Left ventricle myocardium superior (tissue), 1 donor: Measurements from ENCODE around the gene TRIM40. TPM values are rescaled to one million over a fixed set of nuclear protein-coding genes. Genes with fewer than 3 reads are reported as not detected.
"Not testable (repeated sequence)": the region's sequence is repeated elsewhere in the genome, so short reads cannot be mapped to it uniquely, and the experiment has no call there.

Experiments
- ATAC-seq: fragments of 200-7000 bp; cut with Tn5 transposase; one replicate; pipeline ENCODE4 v1.9.1; 2020; ENCODE audit warnings: mild to moderate bottlenecking, moderate library complexity
- DNase-seq: peaks from one replicate; pipeline ENCODE4 v3.0.0-alpha.2; 2020
- intact Hi-C: fragments of 100-400 bp; cut with micrococcal nuclease; formaldehyde crosslinking; loops from one replicate; pipeline ENCODE4 v1.11.0; 2022
- total RNA-seq: library from RNA; stranded (reverse); fragmentation: NEBNext Ultra II Directional; extraction: Animal tissue kit (Norgen Biotek cat#: 25700); gene quantifications from one replicate; pipeline ENCODE4 v1.2.1, GENCODE V29; 2021
- donor health status: DM: no; HTN: yes; CAD: no; lungs with severe emphysema.

Gene TRIM40
- total RNA-seq, 1 donor from 2014 or later = not detected

DNA sequence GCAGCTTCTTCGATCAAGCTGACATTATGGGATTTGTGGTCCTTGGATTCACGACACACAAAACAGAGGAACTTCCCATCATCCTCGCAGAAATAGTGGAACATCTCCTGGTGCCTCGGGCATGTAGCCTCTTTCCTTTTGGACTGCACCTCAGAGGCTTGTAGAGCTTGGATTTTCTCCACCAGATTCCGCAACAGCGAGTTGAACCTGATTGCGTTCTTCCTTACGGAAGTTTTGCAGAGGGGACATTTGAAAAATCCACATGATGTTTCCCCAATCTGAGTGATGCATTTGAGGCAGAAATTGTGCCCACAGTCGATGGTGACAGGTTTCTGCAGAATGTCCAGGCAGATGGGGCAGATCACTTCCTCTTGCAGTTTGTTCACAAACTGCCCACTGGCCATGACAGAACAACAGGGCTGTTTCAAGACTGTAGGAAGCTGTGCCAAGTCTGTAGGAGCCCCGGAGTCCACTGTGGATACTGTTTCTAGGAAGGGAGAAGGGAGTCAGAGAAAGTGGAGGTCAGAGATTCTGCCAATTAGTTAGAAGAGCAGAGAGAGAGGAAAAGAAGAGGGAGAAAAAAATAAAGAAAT, 23.4 kb upstream of the TRIM40 start:
- ATAC-seq (no peak), DNase-seq (no peak)
- intact Hi-C loops = no loop called here

DNA sequence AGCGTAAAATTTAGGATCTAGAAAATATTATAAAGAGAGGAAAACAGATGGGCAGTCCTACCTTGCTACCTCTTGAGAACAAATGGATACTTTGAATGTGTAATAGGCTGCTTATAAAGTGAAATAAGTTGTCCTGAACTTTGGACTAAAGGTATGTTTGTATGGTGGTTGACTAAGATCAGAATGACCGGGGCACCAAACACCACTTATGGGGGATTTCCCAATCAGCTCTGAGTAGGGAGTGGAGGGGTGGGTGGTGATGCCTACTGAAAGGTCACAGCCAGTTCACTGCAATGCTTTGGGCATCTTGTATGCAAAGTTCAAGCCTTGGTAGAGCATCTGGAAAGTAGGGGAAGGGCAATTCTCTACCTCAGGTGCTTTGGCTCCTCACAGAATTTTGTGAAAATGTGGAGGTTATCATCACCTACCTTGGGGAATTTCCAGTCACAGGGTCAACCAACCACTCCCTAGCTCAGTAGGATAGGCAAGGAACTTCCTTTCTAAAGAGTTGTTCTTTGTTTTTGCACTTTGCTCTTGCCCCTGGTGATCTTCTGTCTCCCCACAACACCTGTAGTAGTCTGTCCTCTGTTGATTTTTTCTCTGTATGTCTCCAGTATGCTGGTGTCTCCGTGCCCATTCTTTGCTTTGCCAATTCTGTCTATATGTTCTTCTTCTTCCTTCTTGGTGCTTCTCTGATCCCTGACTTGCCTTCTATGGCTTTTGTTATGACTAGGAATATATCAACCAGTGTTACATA, 22.8 kb upstream of the TRIM40 start, which contains the start of gene TRIM31:
Gene TRIM31, minus strand, starts transcription at position 88 of the 757 bp plus-strand sequence. CDS start 285 bp downstream, outside the sequence.
- DNase-seq = no peak
- ATAC-seq = no peak
- intact Hi-C loops = no loop called here

DNA sequence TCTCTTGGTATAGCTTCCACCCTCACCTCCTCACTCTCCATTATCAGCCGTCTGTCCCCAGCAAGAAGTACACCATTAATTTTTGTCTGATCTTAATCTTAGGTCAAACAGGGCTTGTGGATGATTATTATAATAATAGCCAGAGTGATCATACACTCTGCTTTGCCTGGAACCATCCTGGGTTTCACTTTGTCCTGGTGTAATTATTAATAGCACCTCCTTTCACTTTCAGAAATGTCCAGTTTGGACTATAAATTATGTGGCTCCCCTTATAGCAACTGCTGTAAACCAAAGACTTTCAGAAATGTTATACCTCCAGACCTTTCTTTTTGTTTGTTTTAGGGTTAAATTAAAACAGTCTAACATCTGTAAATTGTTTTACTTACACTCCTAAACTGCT, 22.1 kb upstream of the TRIM40 start:
- no peak for DNase-seq
- ATAC-seq = no peak
- intact Hi-C loops = no loop called here

DNA sequence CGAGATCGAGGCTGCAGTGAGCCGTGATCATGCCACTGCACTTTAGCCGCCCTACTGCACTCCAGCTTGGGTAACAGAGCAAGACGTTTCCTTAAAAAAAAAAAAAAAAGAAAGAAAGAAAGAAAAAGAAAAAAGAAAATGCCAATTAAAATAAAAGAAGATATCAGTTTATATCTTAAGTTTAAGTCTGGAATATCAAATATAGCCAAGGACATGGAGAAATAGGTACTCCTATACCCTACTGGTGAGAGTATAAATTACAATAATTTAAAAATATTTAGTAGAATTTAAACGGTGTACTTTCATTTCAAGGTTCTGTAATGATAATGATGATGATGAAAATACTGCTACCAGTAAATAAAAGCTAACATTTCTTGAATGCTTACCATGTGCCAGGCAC, 19.2 kb upstream of the TRIM40 start:
- no peak for DNase-seq
- intact Hi-C loops = no loop called here
- ATAC-seq = no peak

DNA sequence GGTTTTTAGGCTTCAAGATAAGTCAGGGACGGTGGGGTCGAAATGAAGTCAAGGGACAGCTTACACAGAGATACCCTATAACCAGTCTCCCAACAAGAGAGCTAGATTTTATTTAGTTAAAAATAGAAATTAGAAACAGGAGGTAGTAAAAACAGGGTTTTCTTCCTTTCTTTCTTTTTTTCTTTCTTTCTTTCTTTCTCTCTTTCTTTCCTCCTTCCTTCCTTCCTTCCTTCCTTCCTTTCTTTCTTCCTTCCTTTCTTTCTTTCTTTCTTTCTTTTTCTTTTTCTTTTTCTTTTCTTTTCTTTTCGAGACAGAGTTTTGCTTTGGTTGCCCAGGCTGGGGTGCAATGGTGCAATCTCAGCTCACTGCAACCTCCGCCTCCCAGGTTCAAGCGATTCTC, 17.2 kb upstream of the TRIM40 start:
- intact Hi-C loops, DNase-seq, ATAC-seq: not testable (repeated sequence)

DNA sequence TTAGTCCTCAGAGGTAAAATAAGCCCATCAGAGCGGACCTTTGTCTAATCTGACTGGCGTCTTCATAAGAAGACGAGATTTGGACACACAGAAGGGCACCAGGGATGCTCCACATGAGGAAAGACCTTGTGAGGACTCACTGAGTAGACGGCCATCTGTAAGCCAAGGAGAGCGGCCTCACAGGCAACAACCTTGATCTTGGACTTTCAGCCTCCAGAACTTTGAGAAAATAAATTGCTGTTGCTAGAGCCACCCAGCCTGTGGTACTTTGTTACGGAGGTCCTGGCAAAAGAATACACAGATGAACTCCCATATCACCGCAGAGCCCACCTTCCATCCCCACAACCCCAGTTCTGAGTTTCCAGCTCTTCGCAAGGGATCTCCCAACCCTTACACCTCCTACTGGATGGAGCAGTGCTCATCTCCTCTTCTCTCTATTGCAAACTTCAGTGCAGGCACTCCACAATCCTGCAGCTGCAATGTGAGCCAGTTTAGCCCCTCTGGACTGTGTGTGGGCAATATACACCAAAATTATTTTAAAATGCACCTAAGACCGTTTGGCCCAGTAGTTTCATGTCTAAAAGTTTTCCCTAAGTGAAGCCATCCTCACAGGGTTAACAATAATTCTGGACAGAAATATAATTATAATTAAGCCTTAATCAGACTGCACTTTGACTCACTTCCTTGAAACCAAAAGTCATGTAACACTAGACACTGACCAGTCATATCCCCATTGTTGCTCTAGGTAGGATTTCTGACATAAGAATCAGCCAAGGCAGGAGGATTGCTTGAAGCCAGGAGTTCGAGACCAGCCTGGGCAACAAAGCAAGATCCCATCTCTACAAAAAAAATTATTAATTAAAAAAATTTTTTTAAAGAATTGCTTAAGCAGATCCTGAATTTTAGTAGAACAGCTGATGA, 14.2 kb upstream of the TRIM40 start:
- intact Hi-C loops = no loop called here
- ATAC-seq (no peak), DNase-seq (no peak)

DNA sequence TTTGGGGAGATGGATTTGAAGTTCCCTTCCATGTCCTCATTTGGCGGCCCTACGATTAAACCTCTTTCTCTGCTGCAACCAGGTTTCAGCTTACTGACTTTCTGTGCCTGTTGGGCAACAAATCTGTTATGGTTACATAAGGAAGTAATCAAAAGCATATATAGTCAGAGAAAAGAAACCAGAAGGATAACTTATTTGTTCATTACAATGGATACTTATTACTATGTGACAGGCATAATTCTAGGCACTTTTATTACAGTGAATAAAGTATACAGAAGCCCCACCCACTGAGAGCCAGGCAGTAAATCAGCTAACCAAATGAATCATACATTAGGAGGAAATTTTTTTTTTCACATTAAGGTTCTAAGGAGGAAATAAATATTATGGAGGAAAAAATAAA, 13.4 kb upstream of the TRIM40 start:
- no peak for ATAC-seq
- DNase-seq = no peak
- intact Hi-C loops = no loop called here

DNA sequence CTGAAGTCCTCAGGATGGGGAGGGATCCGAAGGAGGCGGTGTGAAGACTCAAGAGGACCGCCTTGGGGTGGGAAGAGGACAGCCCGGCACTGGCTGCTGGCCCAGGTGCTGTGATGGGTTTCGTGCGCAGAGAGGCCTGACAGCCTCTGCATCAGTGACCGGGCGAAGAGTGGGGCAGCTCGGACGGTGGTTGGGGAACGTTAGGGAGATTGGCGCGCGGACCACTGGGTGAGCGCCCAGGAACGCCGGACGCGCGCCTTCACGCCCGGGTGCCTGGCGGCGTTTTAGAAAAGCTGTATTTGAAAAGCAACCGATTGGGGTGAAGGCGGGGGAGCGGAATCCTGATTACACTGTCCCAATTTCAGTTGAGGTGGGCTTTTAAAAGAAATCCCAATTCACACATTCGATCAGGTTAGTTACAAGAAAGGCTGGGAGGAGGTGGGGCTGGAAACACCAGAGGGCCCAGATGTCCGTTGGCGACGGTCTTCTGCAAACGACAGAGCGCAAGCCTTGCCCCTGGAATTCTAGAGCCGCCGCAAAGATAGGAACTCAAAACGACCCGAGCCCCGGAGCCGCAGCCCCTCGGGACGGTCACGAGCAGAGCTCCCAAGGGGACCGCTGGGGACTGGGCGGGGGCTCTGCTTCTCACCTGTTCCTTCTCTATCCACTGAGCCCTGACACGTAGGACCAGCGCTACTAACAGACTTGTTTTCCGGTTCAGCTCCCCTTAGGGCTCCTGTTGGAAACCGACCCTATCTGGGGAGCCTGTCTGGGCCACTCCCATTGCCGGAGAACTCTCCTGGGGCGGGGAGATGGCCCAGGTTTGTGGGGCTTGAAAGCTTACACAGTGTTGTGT, 8.5 kb upstream of the TRIM40 start:
- DNase-seq (no peak), ATAC-seq (peak; percentile 29)
- intact Hi-C loops = no loop called here

DNA sequence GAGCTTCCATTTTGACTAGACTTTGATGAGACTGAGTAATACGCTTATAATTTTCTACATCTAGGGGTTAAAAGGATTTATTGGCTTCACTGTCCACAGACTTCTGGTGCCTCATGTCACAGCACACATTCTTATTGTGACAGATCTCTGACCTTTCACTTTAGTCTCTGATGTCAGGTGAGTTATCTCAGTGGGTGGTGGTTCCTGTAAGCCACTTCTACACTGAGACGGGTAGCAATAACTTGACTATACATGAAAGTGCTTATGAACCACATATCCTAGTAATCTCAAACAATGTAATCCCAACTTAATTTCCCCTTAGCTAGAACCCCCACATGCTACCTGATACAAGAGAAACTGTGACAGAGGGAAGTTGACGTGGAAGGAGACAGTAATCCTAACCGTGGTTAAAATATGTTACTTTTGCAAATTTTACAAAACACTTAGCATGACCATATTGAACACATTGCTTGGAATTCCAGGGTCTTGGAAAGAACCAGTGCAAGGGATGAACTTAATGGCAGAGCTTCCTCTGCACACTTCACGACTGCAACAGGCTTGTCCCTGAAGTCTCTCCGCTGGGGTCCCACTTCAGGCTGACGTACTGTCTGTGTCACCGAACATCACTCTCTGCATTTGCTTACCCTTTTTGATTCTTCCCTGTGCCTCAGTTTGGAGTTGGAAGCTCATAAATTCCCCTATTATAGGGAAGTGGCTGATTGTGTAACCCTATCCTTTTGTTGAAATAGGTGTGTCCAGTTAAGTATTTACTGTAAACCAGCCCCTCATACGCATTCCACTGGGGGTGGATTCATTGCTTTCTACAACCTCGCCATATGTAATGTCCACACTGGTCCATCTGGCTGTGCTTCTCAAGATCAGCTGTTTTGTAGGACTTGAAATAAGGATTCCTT, 6.4 kb upstream of the TRIM40 start:
- ATAC-seq (no peak), DNase-seq (no peak)
- intact Hi-C loops = no loop called here

DNA sequence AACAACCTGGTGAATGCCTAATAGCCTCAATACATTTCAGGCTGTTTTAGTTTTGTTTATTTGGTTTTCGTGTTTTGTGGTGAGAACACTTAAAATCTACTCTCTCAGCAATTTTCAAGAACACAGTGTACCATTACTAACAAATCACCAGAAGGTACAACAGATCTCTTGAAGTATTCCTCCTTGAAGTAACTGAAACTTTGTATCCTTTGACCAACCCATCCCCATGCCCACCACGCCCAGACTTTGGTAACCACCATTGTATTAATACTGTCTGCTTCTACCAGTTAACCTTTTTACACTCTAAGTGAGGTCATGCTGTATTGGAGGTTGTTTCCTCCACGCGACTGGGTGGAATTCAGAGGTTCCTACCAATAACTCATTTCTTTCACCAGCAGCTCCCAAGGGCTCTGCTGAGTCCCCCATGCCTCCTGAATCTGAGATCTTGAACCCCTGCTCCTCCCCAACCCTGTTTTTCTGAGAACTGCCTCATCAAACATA, 5.7 kb upstream of the TRIM40 start:
- intact Hi-C loops = no loop called here
- no peak for DNase-seq
- ATAC-seq = no peak

DNA sequence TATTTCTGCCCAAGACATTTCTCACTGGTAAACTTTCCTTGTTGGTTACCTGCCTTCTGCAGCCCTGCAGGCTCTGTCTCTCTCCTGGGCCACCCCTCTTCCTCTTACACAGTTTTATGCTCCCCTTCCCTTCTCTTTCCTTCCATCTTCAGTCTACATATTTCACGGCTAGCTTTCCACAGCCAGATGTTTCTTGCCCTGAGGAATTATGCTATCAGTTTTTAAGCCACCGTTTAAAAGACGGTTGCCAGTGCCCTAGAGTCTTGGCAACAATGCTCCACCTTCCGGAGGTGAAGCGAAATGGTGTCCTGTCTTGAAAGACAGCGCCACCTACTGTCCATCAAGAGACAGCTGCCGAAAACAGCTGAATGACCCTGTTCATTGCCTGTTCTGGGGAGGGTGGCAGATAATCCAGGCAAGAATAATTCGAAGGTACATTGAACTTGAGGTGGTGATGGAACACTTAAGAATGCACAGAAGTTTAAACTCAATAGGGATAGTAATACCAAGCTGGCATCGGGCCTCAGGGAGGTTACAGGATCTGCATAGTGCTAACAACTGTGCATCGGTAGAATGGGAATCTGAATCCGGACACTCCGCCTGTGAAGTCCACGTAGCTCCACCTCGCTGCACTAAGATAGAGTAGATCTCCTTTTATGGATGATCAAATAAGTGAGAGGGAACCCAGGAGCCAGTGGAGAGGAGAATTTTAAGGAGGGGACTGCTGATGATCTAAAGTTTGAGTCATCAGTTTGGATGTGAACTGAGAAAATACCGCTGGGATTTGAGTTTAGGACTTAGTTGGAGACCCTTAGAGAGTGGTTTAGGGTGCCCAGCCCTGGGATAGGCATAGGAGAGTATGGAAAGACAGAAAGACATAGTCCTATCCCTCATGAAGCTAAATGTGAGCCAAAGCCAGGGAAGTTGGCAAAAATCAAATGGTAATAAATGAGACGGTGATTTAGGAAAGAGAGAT, 4.8 kb upstream of the TRIM40 start:
- DNase-seq = no peak
- peak; percentile 88 for ATAC-seq
- intact Hi-C loops = no loop called here

DNA sequence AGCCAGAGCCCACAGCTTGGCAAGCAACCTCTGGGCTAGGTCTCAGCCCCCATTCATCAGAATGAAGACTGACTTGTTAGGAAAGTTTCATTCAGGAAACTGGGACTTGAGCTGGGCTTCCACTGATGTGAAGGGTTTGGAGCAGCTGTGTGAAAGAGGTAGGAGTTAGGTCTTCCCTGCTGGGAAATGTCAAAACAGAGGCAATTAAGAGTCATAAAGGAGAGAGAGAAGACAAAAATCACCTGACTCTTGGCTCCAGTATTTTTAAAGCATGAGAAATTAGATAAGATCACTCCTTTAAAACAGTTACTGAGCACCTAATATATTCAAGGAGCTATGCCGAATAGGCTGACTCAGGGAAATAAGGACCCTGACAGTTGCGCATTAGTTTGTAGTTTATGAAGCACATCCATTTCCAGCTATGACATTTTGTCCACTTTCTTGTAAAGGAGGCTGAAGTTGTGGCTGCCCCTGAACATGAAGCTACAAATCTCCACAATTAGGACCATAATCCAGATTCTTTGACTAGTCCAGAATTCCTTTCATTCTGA, 3.9 kb upstream of the TRIM40 start:
- intact Hi-C loops = no loop called here
- no peak for DNase-seq
- ATAC-seq = no peak

DNA sequence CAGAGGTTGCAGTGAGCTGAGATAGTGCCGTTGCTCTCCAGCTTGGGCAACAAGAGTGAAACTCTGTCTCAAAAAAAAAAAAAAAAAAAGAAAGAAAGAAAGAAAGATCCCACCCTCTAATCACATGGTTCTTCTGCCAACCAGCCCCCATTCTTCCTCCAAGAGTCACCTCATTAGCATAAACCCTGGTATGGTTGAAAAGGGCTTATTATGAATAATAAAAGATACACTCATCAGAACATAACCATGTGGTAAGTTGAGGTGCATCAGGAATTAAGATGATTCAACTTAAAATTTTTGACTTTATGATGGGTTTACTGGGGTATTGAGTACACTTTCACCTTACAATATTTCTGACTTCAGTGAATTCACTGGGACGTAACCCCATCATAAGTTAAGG, 793 bp upstream of the TRIM40 start:
- no peak for DNase-seq
- ATAC-seq = no peak
- intact Hi-C loops = no loop called here

DNA sequence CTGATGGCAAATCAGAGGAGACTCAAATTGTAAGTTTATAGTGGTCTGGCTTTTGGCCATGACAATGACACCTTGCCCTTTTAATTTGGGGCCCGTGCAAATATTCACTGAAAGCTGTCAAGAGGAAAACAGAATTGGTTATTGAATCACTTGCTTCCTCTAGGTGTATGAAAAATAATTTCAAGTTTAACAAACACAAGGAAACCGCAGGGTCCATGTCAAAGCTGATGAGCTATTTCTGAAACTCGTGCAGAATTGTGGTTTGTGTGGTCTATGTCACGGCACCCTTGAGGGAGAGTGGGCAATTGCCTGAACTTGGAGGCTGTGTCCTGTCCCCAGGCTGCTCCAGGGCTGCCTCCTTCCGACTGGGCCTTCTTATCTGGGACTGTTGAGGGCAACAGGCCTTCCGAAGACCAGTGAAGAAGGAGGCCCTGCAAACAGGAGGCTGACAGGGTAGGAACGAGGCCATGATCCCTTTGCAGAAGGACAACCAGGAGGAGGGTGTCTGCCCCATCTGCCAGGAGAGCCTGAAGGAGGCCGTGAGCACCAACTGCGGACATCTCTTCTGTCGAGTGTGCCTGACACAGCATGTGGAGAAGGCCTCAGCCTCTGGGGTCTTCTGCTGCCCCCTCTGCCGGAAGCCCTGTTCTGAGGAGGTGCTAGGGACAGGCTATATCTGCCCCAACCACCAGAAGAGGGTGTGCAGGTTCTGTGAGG, 788 bp downstream of the TRIM40 start:
- intact Hi-C loops = no loop called here
- DNase-seq (no peak), ATAC-seq (no peak)

DNA sequence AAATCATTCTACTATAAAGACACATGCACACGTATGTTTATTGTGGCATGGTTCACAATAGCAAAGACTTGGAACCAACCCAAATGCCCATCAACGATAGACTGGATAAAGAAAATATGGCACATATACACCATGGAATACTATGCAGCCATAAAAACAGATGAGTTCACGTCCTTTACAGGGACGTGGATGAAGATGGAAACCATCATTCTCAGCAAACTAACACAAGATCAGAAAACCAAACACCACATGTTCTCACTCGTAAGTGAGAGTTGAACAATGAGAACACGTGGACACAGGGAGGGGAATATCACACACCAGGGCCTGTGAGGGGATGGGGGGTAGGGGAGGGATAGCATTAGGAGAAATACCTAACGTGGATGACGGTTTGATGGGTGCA, 4.3 kb downstream of the TRIM40 start:
- intact Hi-C loops, DNase-seq, ATAC-seq: not testable (repeated sequence)

DNA sequence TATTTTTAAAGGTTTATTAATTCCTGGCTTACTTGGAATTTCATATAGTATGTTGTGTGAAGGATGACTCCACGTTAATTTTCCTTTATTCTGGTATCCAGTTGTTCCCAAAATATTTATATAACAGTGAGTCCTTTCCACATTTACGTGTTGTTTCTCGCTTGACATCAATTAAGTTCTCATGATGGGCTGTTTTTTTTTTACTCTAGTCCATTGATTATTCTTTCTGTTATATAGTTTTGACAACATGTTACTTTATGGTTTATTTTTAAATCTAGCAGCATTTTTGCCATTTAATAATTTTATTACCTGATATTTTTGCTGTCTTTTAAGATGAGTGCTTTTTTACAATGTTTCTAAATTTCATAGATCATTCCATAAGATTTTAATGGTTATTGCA, 6.7 kb downstream of the TRIM40 start:
- ATAC-seq (no peak), DNase-seq (no peak)
- intact Hi-C loops = no loop called here
